IPS DF 4.7 (cell line): ENCODE data around the gene CCDC40.

ENCODE experiments used
- DNase-seq: peaks from one replicate; pipeline ENCODE4 v3.0.0-alpha.2; 2013; ENCODE audit warnings: low spot score; ENCODE audit errors: extremely low read depth

The CCDC40 gene

GRCh38 chr17:80112471-80113032, 76.1 kb downstream of the CCDC40 start:
- DNase-seq = no peak

GRCh38 chr17:80113033-80113484, 76.6 kb downstream of the CCDC40 start:
- DNase-seq = no peak

- no peak for DNase-seq
Observed at GRCh38 chr17:80114758-80115157, 78.3 kb downstream of the CCDC40 start.

- DNase-seq = no peak
Observed at GRCh38 chr17:80115159-80115558, 78.7 kb downstream of the CCDC40 start.

GRCh38 chr17:80116276-80116920, 80.0 kb downstream of the CCDC40 start:
- no peak for DNase-seq

GRCh38 chr17:80116921-80117380, 80.5 kb downstream of the CCDC40 start:
- no peak for DNase-seq

GRCh38 chr17:80117491-80118401, 81.3 kb downstream of the CCDC40 start:
- no peak for DNase-seq

GRCh38 chr17:80118601-80119270, 82.3 kb downstream of the CCDC40 start:
- no peak for DNase-seq

GRCh38 chr17:80119271-80119791, 82.9 kb downstream of the CCDC40 start:
- no peak for DNase-seq

GRCh38 chr17:80119839-80120238, 83.4 kb downstream of the CCDC40 start:
- DNase-seq = no peak

- DNase-seq = no peak
Observed at GRCh38 chr17:80122026-80122575, 85.7 kb downstream of the CCDC40 start.

GRCh38 chr17:80122926-80123505, 86.6 kb downstream of the CCDC40 start:
- DNase-seq = no peak

GRCh38 chr17:80123791-80124190, 87.3 kb downstream of the CCDC40 start:
- no peak for DNase-seq

- peak; percentile 41 for DNase-seq
Observed at GRCh38 chr17:80124351-80124981, 88.0 kb downstream of the CCDC40 start.

GRCh38 chr17:80125656-80126448, 89.4 kb downstream of the CCDC40 start:
- no peak for DNase-seq

GRCh38 chr17:80126449-80126715, 89.9 kb downstream of the CCDC40 start:
- DNase-seq = no peak

- no peak for DNase-seq
Observed at GRCh38 chr17:80129006-80129565, 92.6 kb downstream of the CCDC40 start.

- DNase-seq = no peak
Observed at GRCh38 chr17:80130992-80131391, 94.5 kb downstream of the CCDC40 start.

GRCh38 chr17:80132906-80133625, 96.6 kb downstream of the CCDC40 start:
- no peak for DNase-seq
